Neuron (in vitro differentiated cells): Measurements from ENCODE around the gene KCNJ2.

Source experiments
- H2AFZ ChIP-seq: one replicate; pipeline ENCODE4 v1.6.1; 2013; ENCODE audit warnings: low read depth, mild to moderate bottlenecking, inconsistent platforms, low read length, moderate library complexity
- H3K27me3 ChIP-seq: one replicate; pipeline ENCODE4 v1.6.1; 2013; ENCODE audit warnings: low read length; ENCODE audit not compliant: insufficient read depth
- H3K36me3 ChIP-seq: one replicate; pipeline ENCODE4 v1.6.1; 2013; ENCODE audit warnings: low read length; ENCODE audit not compliant: insufficient read depth
- H3K4me1 ChIP-seq: one replicate; pipeline ENCODE4 v1.6.1; 2013; ENCODE audit warnings: low read length; ENCODE audit not compliant: insufficient read depth
- H3K4me3 ChIP-seq: 2 replicates; pipeline ENCODE4 v1.5.1; 2013; ENCODE audit warnings: mild to moderate bottlenecking, low read length, moderate library complexity
- H3K9me3 ChIP-seq: one replicate; pipeline ENCODE4 v1.6.1; 2013; ENCODE audit warnings: low read length

The KCNJ2 gene

GRCh38 chr17:70168044-70168976 lies 1.0 kb upstream of the KCNJ2 start:
- peaks cover 23% of the 10 kb centered on the region for H3K4me1 ChIP-seq
- H3K4me3 ChIP-seq: peak overlapping the region; percentile 65
- peak overlapping the region; percentile 96 for H2AFZ ChIP-seq
- H3K9me3 ChIP-seq: no peaks in the 10 kb centered on the region
- no peaks in the 10 kb centered on the region for H3K27me3 ChIP-seq
- no peaks in the 10 kb centered on the region for H3K36me3 ChIP-seq

GRCh38 chr17:70169709-70170597 lies 621 bp downstream of the KCNJ2 start:
- H3K4me1 ChIP-seq: peaks cover 24% of the 10 kb centered on the region
- H2AFZ ChIP-seq: peak overlapping the region; percentile 96
- no peaks in the 10 kb centered on the region for H3K36me3 ChIP-seq
- peaks cover under 1% of the 10 kb centered on the region for H3K9me3 ChIP-seq
- H3K27me3 ChIP-seq: no peaks in the 10 kb centered on the region
- H3K4me3 ChIP-seq: peak overlapping the region; percentile 65

DNA sequence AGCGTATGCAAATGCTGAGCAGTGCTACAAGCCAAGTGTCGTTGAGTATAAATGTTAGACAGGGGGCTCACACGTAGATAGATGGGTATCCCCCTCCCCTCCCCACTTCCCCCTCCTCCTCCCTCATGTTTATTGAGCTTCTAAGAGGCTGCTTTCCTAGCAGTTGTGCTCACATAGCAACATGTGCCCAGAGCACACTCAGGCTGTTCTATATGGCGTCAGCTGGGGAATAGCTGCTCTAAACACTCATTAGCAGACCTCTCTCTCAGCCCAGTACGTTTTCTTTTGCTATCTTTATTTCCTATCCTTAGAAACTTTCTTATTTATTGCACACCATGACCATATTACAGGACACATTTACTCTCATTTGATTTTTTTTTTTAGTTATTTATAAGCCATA lies 1.8 kb downstream of the KCNJ2 start:
- peak overlapping the region; percentile 65 for H3K4me3 ChIP-seq
- no peaks in the 10 kb centered on the region for H3K36me3 ChIP-seq
- peaks cover 2% of the 10 kb centered on the region for H3K9me3 ChIP-seq
- peaks cover 24% of the 10 kb centered on the region for H3K4me1 ChIP-seq
- no peak overlapping the region for H2AFZ ChIP-seq
- no peaks in the 10 kb centered on the region for H3K27me3 ChIP-seq

DNA sequence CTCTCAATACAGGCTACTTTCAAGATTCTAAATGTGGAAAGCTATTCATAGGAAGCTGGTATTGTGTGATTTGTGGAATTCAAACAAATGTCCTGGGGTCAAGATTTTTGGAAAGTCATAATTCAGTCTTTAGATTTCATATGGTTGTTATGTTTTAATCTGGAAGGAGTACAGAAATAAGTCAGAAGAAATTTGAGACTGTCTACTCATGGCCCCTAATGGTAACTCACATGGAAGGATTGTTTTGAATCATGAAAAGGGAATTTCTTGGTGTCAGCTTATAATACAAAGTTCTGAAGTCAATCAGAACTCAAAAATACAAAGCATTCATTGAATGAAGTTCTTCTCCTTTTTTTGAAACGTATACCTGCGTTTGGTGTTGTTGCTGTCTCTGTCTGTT lies 3.1 kb downstream of the KCNJ2 start:
- H3K4me1 ChIP-seq: peaks cover 24% of the 10 kb centered on the region
- no peaks in the 10 kb centered on the region for H3K36me3 ChIP-seq
- H3K4me3 ChIP-seq: no peak overlapping the region
- no peak overlapping the region for H2AFZ ChIP-seq
- peaks cover 2% of the 10 kb centered on the region for H3K9me3 ChIP-seq
- no peaks in the 10 kb centered on the region for H3K27me3 ChIP-seq

GRCh38 chr17:70172923-70173322 lies 3.6 kb downstream of the KCNJ2 start:
- no peak overlapping the region for H3K4me3 ChIP-seq
- H3K9me3 ChIP-seq: peaks cover 2% of the 10 kb centered on the region
- H2AFZ ChIP-seq: no peak overlapping the region
- peaks cover 24% of the 10 kb centered on the region for H3K4me1 ChIP-seq
- no peaks in the 10 kb centered on the region for H3K27me3 ChIP-seq
- H3K36me3 ChIP-seq: no peaks in the 10 kb centered on the region

GRCh38 chr17:70173681-70174080 lies 4.3 kb downstream of the KCNJ2 start:
- Histone ChIP-seq H3K4me1 (peaks cover 24% of the 10 kb centered on the region), H3K4me3 (no peak overlapping the region), H3K36me3 (no peaks in the 10 kb centered on the region), H3K9me3 (peaks cover 2% of the 10 kb centered on the region), H2AFZ (no peak overlapping the region), H3K27me3 (no peaks in the 10 kb centered on the region)

DNA sequence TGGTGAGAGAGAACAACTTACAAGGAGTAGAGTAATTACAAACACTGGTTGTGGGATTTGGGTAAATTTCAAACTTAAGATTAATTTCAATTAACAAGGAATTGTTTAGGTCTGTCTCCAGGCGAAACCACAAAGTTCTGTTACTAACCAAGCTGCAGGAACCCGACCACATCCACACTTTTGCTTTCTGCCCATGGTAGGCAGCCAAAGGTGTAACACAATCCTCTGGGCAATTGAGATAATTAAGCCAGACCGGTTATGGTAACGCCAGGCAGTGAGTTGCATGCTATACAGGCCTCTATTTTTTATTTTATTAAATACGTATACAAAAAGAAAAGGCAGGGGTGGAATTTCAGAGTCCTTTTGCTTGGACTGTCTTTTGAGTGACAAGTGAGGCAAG lies 12.0 kb downstream of the KCNJ2 start:
- Histone ChIP-seq H2AFZ (no peak overlapping the region), H3K4me3 (no peak overlapping the region), H3K36me3 (no peaks in the 10 kb centered on the region), H3K9me3 (no peaks in the 10 kb centered on the region), H3K4me1 (peaks cover 8% of the 10 kb centered on the region), H3K27me3 (no peaks in the 10 kb centered on the region)

- H2AFZ ChIP-seq: no peak overlapping the region
- no peaks in the 10 kb centered on the region for H3K9me3 ChIP-seq
- H3K36me3 ChIP-seq: no peaks in the 10 kb centered on the region
- no peak overlapping the region for H3K4me3 ChIP-seq
- peaks cover 8% of the 10 kb centered on the region for H3K4me1 ChIP-seq
- no peaks in the 10 kb centered on the region for H3K27me3 ChIP-seq
Measured at GRCh38 chr17:70181866-70182265, 12.5 kb downstream of the KCNJ2 start.

GRCh38 chr17:70183508-70183907 lies 14.2 kb downstream of the KCNJ2 start:
- Histone ChIP-seq H3K36me3 (no peaks in the 10 kb centered on the region), H2AFZ (no peak overlapping the region), H3K9me3 (no peaks in the 10 kb centered on the region), H3K4me1 (peaks cover 8% of the 10 kb centered on the region), H3K27me3 (no peaks in the 10 kb centered on the region), H3K4me3 (no peak overlapping the region)

GRCh38 chr17:70184207-70184606 lies 14.9 kb downstream of the KCNJ2 start:
- no peaks in the 10 kb centered on the region for H3K9me3 ChIP-seq
- no peak overlapping the region for H2AFZ ChIP-seq
- H3K4me1 ChIP-seq: peaks cover 8% of the 10 kb centered on the region
- H3K36me3 ChIP-seq: no peaks in the 10 kb centered on the region
- no peaks in the 10 kb centered on the region for H3K27me3 ChIP-seq
- H3K4me3 ChIP-seq: no peak overlapping the region

DNA sequence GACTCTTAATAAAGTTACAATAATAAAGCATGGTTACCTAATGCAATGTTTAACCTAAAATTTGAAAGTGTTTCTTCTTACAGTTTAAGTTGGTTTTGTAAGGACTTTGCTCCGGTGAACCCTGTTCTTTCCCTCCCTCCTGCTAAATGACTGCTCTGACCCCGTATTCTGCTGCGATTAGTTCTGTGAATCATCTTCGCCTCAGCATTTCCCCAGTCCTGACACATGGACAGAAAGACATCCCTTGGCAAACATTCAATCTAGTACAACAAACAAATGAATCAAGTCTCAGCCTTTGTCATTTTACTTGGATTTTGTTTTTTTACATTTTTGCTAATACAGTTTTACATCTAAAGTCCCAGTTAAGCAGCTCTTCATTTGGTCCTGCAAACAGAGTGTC lies 15.4 kb downstream of the KCNJ2 start:
- Histone ChIP-seq H3K4me3 (no peak overlapping the region), H3K27me3 (no peaks in the 10 kb centered on the region), H3K36me3 (no peaks in the 10 kb centered on the region), H2AFZ (no peak overlapping the region), H3K4me1 (peaks cover 8% of the 10 kb centered on the region), H3K9me3 (no peaks in the 10 kb centered on the region)

DNA sequence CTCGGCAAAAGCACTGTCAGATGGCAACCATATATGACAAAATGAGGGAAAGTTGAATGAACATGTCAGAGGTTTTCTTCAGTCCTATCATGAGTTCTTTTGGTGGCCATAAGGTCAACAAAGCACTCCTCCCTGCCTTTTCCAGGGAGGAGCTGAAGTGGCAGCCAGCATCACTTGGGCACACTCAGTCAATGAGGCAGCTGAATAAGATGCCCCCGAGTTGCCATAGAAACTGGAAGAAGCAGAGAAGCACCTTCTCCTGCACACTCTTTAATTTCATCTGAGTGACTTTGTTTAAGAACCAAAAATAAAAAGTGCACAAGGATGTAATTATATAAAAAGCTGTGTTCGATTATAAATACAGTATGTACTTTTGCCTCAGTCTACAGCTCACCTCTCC lies 16.0 kb downstream of the KCNJ2 start:
- Histone ChIP-seq H2AFZ (no peak overlapping the region), H3K27me3 (no peaks in the 10 kb centered on the region), H3K36me3 (no peaks in the 10 kb centered on the region), H3K4me3 (no peak overlapping the region), H3K4me1 (peaks cover 8% of the 10 kb centered on the region), H3K9me3 (no peaks in the 10 kb centered on the region)

DNA sequence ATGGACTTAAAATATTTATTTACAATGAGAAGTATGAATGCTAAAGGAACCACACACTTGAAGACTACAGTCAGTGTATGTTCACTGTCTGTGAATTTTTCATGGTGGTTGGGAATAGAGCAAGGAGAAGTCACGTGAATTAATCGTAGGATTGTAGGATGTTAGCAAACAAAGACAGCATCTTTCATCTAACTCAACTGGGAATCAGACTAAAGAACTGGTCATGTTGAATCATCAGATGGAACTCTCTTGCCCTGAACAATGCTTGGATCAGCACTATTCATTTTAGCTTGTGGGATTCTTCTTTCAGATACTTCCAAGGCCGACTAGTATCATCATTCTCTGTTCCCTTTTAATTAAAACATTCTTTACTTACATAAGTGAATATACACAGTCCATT lies 18.1 kb downstream of the KCNJ2 start:
- H2AFZ ChIP-seq: no peak overlapping the region
- no peaks in the 10 kb centered on the region for H3K27me3 ChIP-seq
- H3K4me3 ChIP-seq: no peak overlapping the region
- H3K36me3 ChIP-seq: no peaks in the 10 kb centered on the region
- peaks cover 8% of the 10 kb centered on the region for H3K4me1 ChIP-seq
- no peaks in the 10 kb centered on the region for H3K9me3 ChIP-seq
